GM18520 (cell line): Measurements from ENCODE around the gene RIBC1.
"Not testable (repeated sequence)": the region's sequence is repeated elsewhere in the genome, so short reads cannot be mapped to it uniquely, and the experiment has no call there.

Experiments used
- ATAC-seq: cut with Tn5 transposase; IDR thresholded peaks from one replicate; pipeline ENCODE4 v1.9.1; 2021; ENCODE audit not compliant: unreplicated experiment

The RIBC1 gene

GRCh38 chrX:53435997-53436396, 13.3 kb downstream of the RIBC1 start:
- peak; percentile 81 for ATAC-seq

- no peak for ATAC-seq
Observed at GRCh38 chrX:53437206-53437605, 14.5 kb downstream of the RIBC1 start.

- ATAC-seq, result no peak
Observed at GRCh38 chrX:53438174-53438831, 15.6 kb downstream of the RIBC1 start.

GRCh38 chrX:53438832-53439230, 16.2 kb downstream of the RIBC1 start:
- ATAC-seq, result no peak

- no peak for ATAC-seq
Observed at GRCh38 chrX:53440101-53440500, 17.4 kb downstream of the RIBC1 start.

GRCh38 chrX:53440621-53441517, 18.2 kb downstream of the RIBC1 start:
- no peak for ATAC-seq

DNA sequence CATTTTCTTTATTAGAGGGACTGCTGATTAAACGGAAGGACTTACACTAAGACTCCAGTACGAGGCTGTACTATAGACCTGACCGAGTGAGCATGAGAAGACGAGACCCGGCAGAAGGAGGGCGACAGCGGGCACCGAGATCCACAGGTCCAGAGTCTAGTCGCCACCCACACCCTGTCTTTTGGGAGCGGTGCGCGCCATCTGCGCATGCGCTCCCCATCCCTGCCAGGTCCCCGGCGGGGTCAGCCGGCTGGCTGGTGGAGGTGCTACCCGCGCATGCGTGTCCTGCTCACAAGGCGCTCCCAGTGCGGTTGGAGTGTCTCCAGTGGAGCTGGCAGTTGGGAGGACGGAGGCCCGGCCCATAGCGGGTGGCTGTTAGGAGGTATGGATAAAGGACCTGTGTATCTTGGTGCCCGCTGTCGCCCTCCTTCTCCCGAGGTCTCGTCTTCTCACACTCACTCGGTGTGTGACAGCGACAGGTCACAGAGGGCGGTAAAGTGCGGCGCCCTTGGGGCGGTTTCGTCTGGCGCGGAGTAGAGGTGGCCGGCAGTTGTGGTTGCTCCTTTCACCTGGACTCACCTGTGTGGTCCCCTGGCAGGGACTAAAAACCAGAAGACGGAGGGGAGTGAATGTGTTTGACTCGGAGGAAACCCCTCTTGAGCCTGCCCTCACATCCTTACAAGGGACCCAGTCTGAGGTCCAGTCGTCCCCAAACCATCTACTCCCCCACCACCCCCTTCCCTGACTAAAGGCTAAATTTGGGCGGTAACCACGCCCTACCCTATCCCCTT, 19.1 kb downstream of the RIBC1 start:
- no peak for ATAC-seq

DNA sequence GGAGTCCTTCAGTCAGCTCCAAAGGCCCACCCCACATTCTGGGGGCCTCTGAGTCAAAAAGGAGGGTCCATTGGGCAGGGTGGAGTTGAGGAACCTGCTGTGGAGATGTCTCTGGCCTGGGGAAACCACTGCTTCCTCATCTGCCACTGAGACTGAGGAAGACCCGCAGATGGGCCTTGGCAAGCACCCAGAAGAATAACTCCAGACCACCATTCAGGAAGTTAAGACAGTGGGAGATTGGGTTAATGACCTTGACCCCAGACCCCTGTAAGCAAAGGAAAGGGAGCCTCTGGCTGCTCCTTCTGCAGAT, 19.6 kb downstream of the RIBC1 start:
- ATAC-seq, result no peak

- no peak for ATAC-seq
Observed at GRCh38 chrX:53445977-53446376, 23.3 kb downstream of the RIBC1 start.

DNA sequence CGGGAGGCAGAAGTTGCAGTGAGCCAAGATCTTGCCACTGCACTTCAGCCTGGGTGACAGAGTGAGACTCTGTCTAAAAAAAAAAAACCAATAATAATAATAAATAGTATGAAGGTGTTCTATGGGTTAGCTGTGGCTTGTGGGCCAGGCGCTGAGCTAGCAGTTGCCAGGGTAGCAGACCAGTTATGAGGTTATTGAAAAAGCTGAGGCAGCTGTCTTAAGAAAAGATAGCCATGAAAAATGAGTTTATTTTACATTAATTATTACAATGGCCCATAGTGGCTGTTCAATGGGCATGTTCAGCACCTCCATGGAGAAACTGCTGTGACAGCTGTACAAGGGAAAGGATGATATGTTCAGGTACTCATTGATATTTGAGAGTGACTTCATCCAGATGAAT, 24.8 kb downstream of the RIBC1 start:
- ATAC-seq, result no peak

GRCh38 chrX:53449632-53450031, 27.0 kb downstream of the RIBC1 start:
- ATAC-seq, result no peak

DNA sequence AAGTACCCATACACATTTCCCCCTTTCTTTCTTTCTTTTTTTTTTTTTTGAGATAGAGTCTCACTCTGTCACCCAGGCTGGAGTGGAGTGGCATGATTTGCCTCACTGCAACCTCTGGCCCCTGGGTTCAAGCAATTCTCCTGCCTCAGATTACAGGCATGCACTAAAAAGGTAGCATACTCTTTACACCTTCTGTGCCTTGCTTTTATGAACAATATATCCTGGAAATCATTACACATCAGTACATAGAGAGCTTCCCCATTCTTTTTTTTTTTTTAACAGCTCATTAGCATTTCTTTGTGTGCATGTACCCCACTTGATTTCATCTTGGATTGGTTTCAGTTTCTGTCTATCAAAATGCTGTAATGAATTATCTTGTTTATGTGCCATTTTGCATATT, 30.1 kb downstream of the RIBC1 start:
- no peak for ATAC-seq

DNA sequence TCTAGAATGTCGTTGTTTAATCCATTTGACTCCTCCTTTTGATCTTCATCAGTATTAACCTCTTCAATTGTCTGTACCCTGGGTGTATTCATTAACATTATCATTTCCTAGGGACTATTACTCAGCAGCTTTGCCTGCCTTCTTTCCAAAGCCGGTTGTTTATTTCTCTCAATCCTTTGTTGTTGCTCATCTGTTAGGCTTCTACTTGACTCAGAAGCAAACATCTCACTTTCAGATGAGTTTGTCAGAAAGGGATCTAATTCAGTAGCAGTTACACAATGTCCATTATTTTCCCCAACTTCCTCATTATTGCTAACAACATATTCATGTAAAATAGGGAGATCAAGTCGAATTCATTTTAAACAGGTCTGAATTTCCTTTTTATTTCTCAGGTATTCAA, 33.6 kb downstream of the RIBC1 start:
- ATAC-seq, result no peak

DNA sequence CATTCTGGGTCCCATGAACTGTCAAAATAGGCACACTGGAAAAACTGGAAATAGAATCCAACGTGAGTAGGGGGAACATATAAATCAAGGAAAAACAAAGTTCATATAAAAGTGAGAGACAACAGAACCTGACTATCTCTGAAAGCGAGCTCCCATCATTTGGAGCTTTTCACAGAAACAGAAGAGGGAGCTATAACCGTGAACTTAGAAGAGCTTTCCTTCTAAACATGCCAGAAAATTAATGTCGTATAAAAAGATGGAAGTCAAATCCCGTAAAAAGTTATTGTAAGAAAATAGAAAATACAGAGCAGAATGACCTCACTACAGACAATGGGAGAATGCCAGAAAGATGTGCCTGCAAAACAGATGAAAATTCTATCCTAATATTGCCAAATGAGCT, 35.4 kb downstream of the RIBC1 start:
- no peak for ATAC-seq

- not testable (repeated sequence) for ATAC-seq
Observed at GRCh38 chrX:53468659-53469058, 46.0 kb downstream of the RIBC1 start.

DNA sequence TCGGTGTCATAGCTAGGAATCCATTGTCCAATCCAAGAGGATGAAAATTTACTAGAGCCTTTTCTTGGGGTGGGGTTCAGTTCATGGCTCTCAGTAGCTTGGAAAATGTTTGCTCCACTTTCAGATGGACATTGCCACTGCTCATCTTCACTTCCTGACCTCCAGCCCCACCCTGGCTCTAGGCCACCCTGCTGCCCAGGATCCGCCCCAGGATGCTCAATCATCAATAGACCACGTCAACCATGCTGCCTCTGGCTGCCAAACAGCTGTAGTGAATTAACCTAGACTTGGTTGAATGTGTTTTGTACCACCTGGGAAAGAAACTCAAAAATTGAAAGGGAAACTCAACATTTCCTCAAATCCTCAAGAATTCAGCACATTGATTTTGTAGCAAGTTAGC, 48.7 kb downstream of the RIBC1 start:
- no peak for ATAC-seq

- ATAC-seq, result no peak
Observed at GRCh38 chrX:53474707-53475106, 52.0 kb downstream of the RIBC1 start.

- no peak for ATAC-seq
Observed at GRCh38 chrX:53476371-53476770, 53.7 kb downstream of the RIBC1 start.

DNA sequence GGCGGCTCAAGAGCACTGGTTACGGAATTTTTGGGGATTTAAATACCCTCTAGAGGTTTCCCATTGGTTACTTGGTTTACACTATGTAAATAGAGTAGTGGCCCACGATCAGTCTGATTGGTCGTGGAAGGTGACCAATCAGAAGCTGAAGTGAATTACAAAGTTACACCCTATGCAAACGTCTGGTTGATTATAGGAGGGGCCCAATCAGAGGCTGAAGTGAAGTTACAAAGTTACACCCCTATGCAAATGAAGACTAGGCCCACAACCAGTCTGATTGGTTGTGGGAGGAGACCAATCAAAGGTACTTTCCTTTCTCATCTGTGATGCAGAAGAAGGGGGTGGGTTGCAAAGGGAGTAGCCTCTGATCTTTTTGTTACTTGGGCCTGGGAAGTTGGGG, 56.6 kb downstream of the RIBC1 start:
- no peak for ATAC-seq
